T-cell (primary cell): ENCODE data around the gene COL4A3. TPM values are rescaled to one million over a fixed set of nuclear protein-coding genes. Genes with fewer than 3 reads are reported as not detected.

ENCODE experiments used
- ATAC-seq, 4 experiments: fragments of 200-7000 bp in 3 of 4; fragments of 150-1000 bp in 1 of 4; cut with Tn5 transposase; replicated peaks in 1 of 4; 1 replicate in 3 of 4; 2 replicates in 1 of 4; pipeline ENCODE4 v1.10.0; 2021; ENCODE audit warnings: moderate library complexity in 3 of 4, mild to moderate bottlenecking in 2 of 4, moderate number of reproducible peaks in 1 of 4
- CTCF ChIA-PET, 2 donors: fragments of 300-600 bp; sonication (Branson Sonifier 250); formaldehyde crosslinking; loops; one replicate each; lab custom pipeline; 2022; ENCODE audit warnings: antibody characterized with exemption in 2 of 2; lab: Charles Lee
- POLR2A ChIA-PET, 2 donors: fragments of 300-600 bp; sonication (Branson Sonifier 250); formaldehyde crosslinking; loops; one replicate each; lab custom pipeline; 2022; ENCODE audit warnings: antibody characterized with exemption in 2 of 2; lab: Charles Lee
- DNase-seq, 35 experiments: peaks; one replicate each; pipeline versions ENCODE4 v3.0.0 to v3.0.0-alpha.2; 2013 to 2023
- H3K27ac ChIP-seq: one replicate; pipeline ENCODE4 v1.5.1; 2013; ENCODE audit warnings: low read length
- H3K27me3 ChIP-seq, 2 experiments: replicated peaks in 1 of 2; 1 replicate in 1 of 2; 2 replicates in 1 of 2; pipeline versions ENCODE4 v1.6.1 to v1.7.0; 2013; ENCODE audit warnings: low read length in 1 of 2, mixed read lengths in 1 of 2; ENCODE audit not compliant: control insufficient read depth in 2 of 2, insufficient read depth in 2 of 2; ENCODE audit errors: extremely low read depth in 1 of 2
- H3K36me3 ChIP-seq, 2 donors: 1 replicate in 1 of 2; 2 replicates in 1 of 2; pipeline versions ENCODE4 v1.6.1 to v1.7.0; 2013; ENCODE audit warnings: low read length in 1 of 2; ENCODE audit not compliant: control insufficient read depth in 2 of 2, insufficient read depth in 1 of 2; ENCODE audit errors: extremely low read depth in 1 of 2
- H3K4me1 ChIP-seq, 2 experiments: 1 replicate in 1 of 2; 2 replicates in 1 of 2; pipeline versions ENCODE4 v1.6.1 to v1.7.0; 2013; ENCODE audit warnings: low read length in 2 of 2, mixed read lengths in 1 of 2; ENCODE audit not compliant: insufficient read depth in 2 of 2, control insufficient read depth in 1 of 2; ENCODE audit errors: extremely low read depth in 1 of 2
- H3K4me3 ChIP-seq, 2 donors: 1 replicate in 1 of 2; 2 replicates in 1 of 2; pipeline versions ENCODE4 v1.5.1 to v1.7.0; 2013; ENCODE audit warnings: mild to moderate bottlenecking in 2 of 2, low read length in 1 of 2, moderate library complexity in 1 of 2; ENCODE audit not compliant: control insufficient read depth in 1 of 2; ENCODE audit errors: extremely low read depth in 1 of 2
- H3K9me3 ChIP-seq: 2 replicates; pipeline ENCODE4 v1.7.0; 2013
- H3K27ac Mint-ChIP-seq, 2 donors: one replicate each; pipeline ENCODE4 v1.8.0; 2020 to 2021; ENCODE audit warnings: mild to moderate bottlenecking in 2 of 2, mixed read lengths in 2 of 2
- H3K27me3 Mint-ChIP-seq, 2 donors: one replicate each; pipeline ENCODE4 v1.8.0; 2021 to 2022; ENCODE audit warnings: mixed read lengths in 2 of 2
- H3K36me3 Mint-ChIP-seq: one replicate; pipeline ENCODE4 v1.8.0; 2021; ENCODE audit warnings: mixed read lengths
- H3K4me1 Mint-ChIP-seq, 3 donors: one replicate each; pipeline ENCODE4 v1.8.0; 2020 to 2022; ENCODE audit warnings: mixed read lengths in 3 of 3, mild to moderate bottlenecking in 1 of 3
- H3K4me3 Mint-ChIP-seq, 3 donors: one replicate each; pipeline ENCODE4 v1.8.0; 2020 to 2022; ENCODE audit warnings: mild to moderate bottlenecking in 3 of 3, mixed read lengths in 3 of 3, moderate library complexity in 3 of 3
- H3K9me3 Mint-ChIP-seq, 3 donors: one replicate each; pipeline ENCODE4 v1.8.0; 2020 to 2022; ENCODE audit warnings: mixed read lengths in 3 of 3
- WGBS: methylation state at CpG from one replicate; pipeline ENCODE4 v1.1.5; 2013; ENCODE audit warnings: missing lambda C conversion rate; ENCODE audit not compliant: insufficient coverage; 5-methylcytosine and 5-hydroxymethylcytosine counted together
- total RNA-seq, 35 experiments: library from RNA in 6 of 35; stranded (reverse) in 6 of 35; fragments of 120-200 nt in 1 of 35; gene quantifications; one replicate each; pipeline versions ENCODE4 v1.2.1 to v1.2.4 and lab custom pipeline; 2013 to 2026

COL4A3 gene
- total RNA-seq, 5 donors from 2014 or later (not counting 1 experiment from before 2014, with no cell fraction given), result 0.35 to 0.65 (median 0.56) TPM

DNA sequence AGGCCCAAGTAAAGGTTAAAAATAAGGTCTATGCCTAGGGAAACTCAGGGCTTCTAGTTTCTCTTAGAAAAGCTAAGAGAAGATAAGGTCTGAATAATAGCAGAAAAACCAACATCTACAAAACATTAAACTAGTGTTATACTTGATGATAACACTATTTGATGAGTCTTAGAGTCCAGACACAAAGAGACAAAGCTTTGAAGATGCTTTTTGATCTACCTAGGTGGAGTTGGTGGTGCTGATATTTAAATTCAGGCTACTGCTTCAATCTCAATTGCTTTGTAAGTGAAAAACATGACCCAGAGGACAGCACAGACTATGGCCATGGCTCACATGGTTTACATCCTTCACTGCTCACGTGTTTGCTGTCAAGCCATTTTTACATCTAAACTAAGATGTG, 148.9 kb downstream of the COL4A3 start:
- Mint-ChIP-seq H3K27ac (no peak overlapping the region), H3K4me3 (no peak overlapping the region), H3K4me1 (no peaks in the 10 kb centered on the region), H3K9me3 (peaks cover 0 to 3% (median 0%) of the 10 kb centered on the region in 3 donors), H3K36me3 (peaks cover 8% of the 10 kb centered on the region), H3K27me3 (peaks cover 2 to 3% of the 10 kb centered on the region in 2 donors)
- Histone ChIP-seq H3K9me3 (no peaks in the 10 kb centered on the region), H3K27ac (no peak overlapping the region), H3K36me3 (no peaks in the 10 kb centered on the region), H3K27me3 (peaks cover 0 to 4% of the 10 kb centered on the region in 2 experiments), H3K4me1 (no peaks in the 10 kb centered on the region), H3K4me3 (no peak overlapping the region)
- WGBS, result 80% methylated on average over 1 of the region's 1 CpG
- ChIA-PET POLR2A (no interaction called here), CTCF (no interaction called here)
- no peak for ATAC-seq
- DNase-seq, result no peak

DNA sequence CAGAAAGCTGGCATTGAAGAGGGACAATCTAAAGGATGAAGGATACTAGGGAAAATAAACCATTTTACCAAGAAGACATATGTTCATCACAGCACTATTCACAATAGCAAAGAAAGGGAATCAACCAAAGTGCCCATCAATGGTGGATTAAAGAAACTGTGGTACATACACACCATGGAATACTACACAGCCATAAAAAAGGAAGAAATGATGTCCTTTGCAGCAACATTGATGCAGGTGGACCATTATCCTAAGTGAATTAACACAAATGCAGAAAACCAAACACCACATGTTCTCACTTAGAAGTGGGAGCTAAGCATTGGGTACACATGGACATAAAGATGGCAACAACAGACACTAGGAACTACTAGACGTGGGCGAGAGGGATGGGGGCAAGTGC, 153.4 kb downstream of the COL4A3 start:
- Mint-ChIP-seq H3K9me3 (peaks cover 0 to 3% (median 0%) of the 10 kb centered on the region in 3 donors), H3K4me1 (peaks cover 0 to 7% (median 3%) of the 10 kb centered on the region in 3 donors), H3K27me3 (peaks cover 0 to 2% of the 10 kb centered on the region in 2 donors), H3K36me3 (peaks cover 8% of the 10 kb centered on the region), H3K27ac (no peak overlapping the region), H3K4me3 (no peak overlapping the region)
- Histone ChIP-seq H3K27ac (no peak overlapping the region), H3K9me3 (no peaks in the 10 kb centered on the region), H3K4me1 (no peaks in the 10 kb centered on the region), H3K4me3 (no peak overlapping the region), H3K36me3 (no peaks in the 10 kb centered on the region), H3K27me3 (peaks cover 0 to 7% of the 10 kb centered on the region in 2 experiments)
- DNase-seq (no peak), ATAC-seq (no peak)
- no CpG with 5 or more reads among the region's 2 CpGs for WGBS
- ChIA-PET POLR2A (no interaction called here), CTCF (no interaction called here)

DNA sequence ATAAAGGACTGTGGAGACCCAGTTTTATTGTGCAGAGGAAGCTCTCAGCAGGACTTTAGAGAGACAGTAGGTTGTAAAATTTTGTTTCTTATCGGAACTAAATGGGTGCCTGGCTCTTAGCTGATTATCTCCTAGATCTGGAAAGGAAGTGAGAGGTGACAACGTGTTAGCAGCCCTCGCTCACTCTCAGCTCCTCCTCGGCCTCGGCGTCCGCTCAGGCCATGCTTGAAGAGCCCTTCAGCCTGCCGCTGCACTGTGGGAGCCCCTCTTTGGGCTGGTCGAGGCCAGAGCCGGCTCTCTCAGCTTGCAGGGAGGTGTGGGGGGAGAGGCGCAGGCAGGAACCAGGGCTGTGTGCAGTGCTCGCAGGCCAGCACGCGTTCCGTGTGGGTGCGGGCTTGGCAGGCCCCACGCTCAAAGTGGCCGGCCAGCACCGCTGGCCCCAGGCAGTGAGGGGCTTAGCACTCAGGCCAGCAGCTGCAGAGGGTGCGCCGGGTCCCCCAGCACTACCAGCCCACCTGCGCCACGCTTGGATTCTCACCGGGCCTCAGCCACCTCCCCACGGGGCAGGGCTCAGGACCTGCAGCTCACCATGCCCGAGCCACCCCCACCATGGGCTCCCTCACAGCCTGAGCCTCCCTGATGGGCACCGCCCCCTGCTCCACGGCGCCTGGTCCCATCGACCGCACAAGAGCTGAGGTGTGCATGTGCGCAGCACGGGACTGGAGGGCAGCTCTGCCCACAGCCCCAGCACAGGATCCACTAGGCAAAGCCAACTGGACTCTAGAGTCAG, 156.1 kb downstream of the COL4A3 start:
- H3K4me3 Mint-ChIP-seq, result no peak overlapping the region
- peaks cover 10 to 23% (median 16%) of the 10 kb centered on the region in 3 donors for H3K4me1 Mint-ChIP-seq
- Histone ChIP-seq H3K4me3 (no peak overlapping the region), H3K36me3 (no peaks in the 10 kb centered on the region), H3K4me1 (peaks cover 0 to 7% of the 10 kb centered on the region in 2 experiments), H3K27ac (no peak overlapping the region), H3K9me3 (no peaks in the 10 kb centered on the region), H3K27me3 (peaks cover 0 to 7% of the 10 kb centered on the region in 2 experiments)
- peaks cover 0 to 2% of the 10 kb centered on the region in 2 donors for H3K27me3 Mint-ChIP-seq
- ATAC-seq (no peak), DNase-seq (peak in 3 of 35 experiments; percentile 1 to 5 (median 3))
- ChIA-PET POLR2A (no interaction called here), CTCF (no interaction called here)
- H3K9me3 Mint-ChIP-seq, result peaks cover 0 to 3% (median 0%) of the 10 kb centered on the region in 3 donors
- no peak overlapping the region for H3K27ac Mint-ChIP-seq
- 87% methylated on average over 27 of the region's 33 CpGs for WGBS
- H3K36me3 Mint-ChIP-seq, result peaks cover 8% of the 10 kb centered on the region

DNA sequence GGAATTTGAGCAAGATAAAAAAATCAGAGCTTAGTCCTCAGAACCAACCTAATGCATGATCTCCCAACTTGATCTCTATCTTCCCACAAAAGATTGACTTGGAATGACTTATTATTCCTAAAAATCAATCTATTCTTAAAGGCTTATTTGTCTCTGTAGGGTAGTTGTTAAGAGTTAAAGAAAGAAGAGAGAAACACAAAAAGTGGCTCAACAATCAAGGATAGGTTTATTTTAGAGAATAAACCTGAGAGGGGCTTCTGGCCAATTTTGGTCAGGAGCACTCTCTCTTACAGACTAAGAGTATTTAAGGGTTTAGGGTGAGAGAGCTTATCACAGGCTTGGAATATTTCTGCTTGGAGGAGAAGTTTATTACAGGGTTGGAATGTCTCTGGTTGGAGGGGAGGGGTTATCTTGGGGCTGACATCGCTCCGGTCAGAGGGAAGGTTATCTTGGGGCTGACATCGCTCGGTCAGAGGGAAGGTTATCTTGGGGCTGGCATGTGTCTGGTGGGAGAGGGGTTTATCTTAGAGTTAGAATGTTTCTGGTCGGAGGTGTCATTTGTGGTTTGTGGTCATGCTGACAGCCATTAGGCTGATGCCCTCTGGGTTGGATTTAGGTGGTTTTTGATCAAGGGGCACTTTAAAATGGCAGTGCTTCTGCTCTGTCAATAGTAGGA, 158.2 kb downstream of the COL4A3 start:
- Mint-ChIP-seq H3K27me3 (no peaks in the 10 kb centered on the region), H3K9me3 (peaks cover 0 to under 1% (median 0%) of the 10 kb centered on the region in 3 donors), H3K36me3 (peaks cover 2% of the 10 kb centered on the region), H3K4me3 (peak overlapping the region in 1 of 3 donors; percentile 13), H3K27ac (no peak overlapping the region), H3K4me1 (peaks cover 31 to 41% (median 35%) of the 10 kb centered on the region in 3 donors)
- peaks cover 0 to 3% of the 10 kb centered on the region in 2 experiments for H3K27me3 ChIP-seq
- DNase-seq (peak in 1 of 35 experiments; percentile 1), ATAC-seq (no peak)
- H3K9me3 ChIP-seq, result no peaks in the 10 kb centered on the region
- no peak overlapping the region for H3K4me3 ChIP-seq
- ChIA-PET CTCF (interaction anchor here in 1 of 2 donors (1.6 kb wide), 1 partner anchor 84 kb away, joined by 4 read pairs; no protein-coding TSS in a partner anchor), POLR2A (no interaction called here)
- H3K36me3 ChIP-seq, result no peaks in the 10 kb centered on the region
- H3K4me1 ChIP-seq, result peaks cover 7 to 15% of the 10 kb centered on the region in 2 experiments
- no peak overlapping the region for H3K27ac ChIP-seq
- WGBS, result 94% methylated on average over 5 of the region's 5 CpGs

DNA sequence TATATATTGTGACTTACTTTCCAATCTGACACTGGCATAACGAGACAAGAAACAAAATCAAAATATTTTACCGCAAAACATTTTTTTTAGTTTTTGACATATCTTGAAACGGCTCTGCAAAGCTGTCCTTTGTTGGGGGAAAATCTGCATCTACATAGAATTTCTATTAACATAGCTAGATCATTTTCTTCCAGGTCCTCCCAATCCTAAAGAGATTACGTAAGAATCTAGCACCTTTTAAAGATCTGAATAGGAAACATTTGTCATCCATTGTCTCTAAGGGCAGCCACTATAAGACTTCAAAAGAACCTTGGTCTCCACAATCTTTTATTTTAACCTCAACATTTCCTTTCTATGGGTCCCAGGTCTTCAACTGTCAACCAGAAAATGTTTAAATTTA, 159.4 kb downstream of the COL4A3 start:
- POLR2A ChIA-PET, result no interaction called here
- Histone ChIP-seq H3K36me3 (no peaks in the 10 kb centered on the region), H3K9me3 (no peaks in the 10 kb centered on the region), H3K4me1 (peaks cover 7 to 15% of the 10 kb centered on the region in 2 experiments), H3K27ac (no peak overlapping the region), H3K4me3 (no peak overlapping the region), H3K27me3 (peaks cover 0 to 3% of the 10 kb centered on the region in 2 experiments)
- no peak for DNase-seq
- no peaks in the 10 kb centered on the region for H3K9me3 Mint-ChIP-seq
- ATAC-seq, result no peak
- peaks cover 35 to 51% (median 45%) of the 10 kb centered on the region in 3 donors for H3K4me1 Mint-ChIP-seq
- CTCF ChIA-PET, result no interaction called here
- peak overlapping the region in 1 of 2 donors; percentile 92 for H3K27ac Mint-ChIP-seq
- H3K36me3 Mint-ChIP-seq, result no peaks in the 10 kb centered on the region
- WGBS, result no CpG with 5 or more reads among the region's 4 CpGs
- peak overlapping the region; percentile 91 to 95 (median 91) for H3K4me3 Mint-ChIP-seq
- no peaks in the 10 kb centered on the region for H3K27me3 Mint-ChIP-seq

DNA sequence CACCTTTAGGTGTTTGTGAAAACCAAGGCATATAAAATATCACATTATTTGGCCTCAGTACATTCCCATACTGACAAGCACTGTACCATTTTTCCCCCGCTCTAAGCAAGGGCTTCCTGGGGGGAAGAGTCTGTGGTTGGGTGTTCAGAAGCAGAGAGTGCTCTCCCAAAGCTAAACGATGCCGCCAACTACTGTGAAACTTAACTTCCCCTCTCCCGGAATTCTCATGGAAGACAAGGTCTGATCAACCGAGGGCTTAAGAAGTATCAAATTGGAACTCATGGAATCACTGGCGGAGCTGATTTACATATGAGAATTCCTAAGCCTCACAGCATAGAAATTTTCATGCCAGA, 160.2 kb downstream of the COL4A3 start:
- Mint-ChIP-seq H3K36me3 (no peaks in the 10 kb centered on the region), H3K4me1 (peaks cover 35 to 57% (median 48%) of the 10 kb centered on the region in 3 donors), H3K27me3 (no peaks in the 10 kb centered on the region), H3K27ac (peak overlapping the region; percentile 83 to 92), H3K9me3 (no peaks in the 10 kb centered on the region), H3K4me3 (peak overlapping the region; percentile 91 to 95 (median 91))
- Histone ChIP-seq H3K4me3 (peak overlapping the region; percentile 80 to 83), H3K9me3 (no peaks in the 10 kb centered on the region), H3K4me1 (peaks cover 7 to 15% of the 10 kb centered on the region in 2 experiments), H3K27me3 (peaks cover 0 to 3% of the 10 kb centered on the region in 2 experiments), H3K36me3 (no peaks in the 10 kb centered on the region), H3K27ac (peak overlapping the region; percentile 12)
- DNase-seq (peak in 3 of 35 experiments; percentile 7 to 16 (median 10)), ATAC-seq (peak in 3 of 4 experiments; percentile 7 to 18 (median 17))
- 17% methylated on average over 1 of the region's 6 CpGs for WGBS
- ChIA-PET POLR2A (no interaction called here), CTCF (interaction anchor here in 1 of 2 donors (0.9 kb wide), 1 partner anchor 19 kb away, joined by 4 read pairs; no protein-coding TSS in a partner anchor)
